ENCODE results near the gene SFXN3. TPM values are rescaled to one million over a fixed set of nuclear protein-coding genes. Genes with fewer than 3 reads are reported as not detected.
A peak's percentile ranks its signal among the peaks of the same experiment; 100 is the strongest.

SFXN3 gene, protein sequence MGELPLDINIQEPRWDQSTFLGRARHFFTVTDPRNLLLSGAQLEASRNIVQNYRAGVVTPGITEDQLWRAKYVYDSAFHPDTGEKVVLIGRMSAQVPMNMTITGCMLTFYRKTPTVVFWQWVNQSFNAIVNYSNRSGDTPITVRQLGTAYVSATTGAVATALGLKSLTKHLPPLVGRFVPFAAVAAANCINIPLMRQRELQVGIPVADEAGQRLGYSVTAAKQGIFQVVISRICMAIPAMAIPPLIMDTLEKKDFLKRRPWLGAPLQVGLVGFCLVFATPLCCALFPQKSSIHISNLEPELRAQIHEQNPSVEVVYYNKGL
- total RNA-seq (29.9 TPM), polyA plus RNA-seq (34.7 TPM)

DNA sequence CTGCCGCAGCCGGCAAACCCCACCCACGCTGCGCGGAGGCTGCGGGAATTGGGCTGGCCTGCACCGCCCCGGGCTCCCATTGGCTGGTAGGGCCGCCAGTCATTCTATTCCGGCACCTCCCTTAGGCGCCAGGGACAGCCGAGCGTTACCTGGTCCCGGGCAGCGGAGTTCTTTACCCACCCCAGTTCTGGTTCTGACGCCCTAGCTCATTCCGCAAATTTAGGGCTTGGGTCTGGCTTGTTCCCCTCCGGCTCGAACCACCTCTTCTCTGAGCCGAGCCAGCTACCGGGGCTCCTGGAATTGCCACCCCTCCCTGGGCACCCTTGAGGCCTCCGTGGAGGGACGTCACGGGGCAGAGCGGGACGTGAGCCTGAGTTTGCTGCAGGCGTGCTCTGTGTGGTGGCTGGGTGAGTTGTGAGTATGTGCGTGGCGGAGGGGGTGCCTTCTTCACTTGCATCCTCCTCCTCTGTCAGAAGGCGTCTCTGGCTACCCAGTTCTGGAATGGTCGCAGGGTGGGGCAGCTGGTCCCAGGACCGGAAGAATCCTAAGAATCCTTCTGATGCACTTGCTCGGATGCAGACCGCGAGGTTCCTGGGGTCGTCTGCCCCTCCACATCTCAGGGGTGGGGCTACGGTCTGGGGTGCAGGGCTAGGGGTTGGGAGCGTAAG is at the start of gene SFXN3, which contains the start of gene PDZD7:
SFXN3 (plus strand) TSS at position 107 of the 668 bp plus-strand sequence. CDS start 3,461 bp downstream, outside the sequence.
PDZD7 (minus strand) TSS at position 2 of the 668 bp plus-strand sequence. CDS start 910 bp downstream, outside the sequence.
- DNase-seq (ENCODE audit: extremely low spot score): peak; percentile 64
- WGBS: under 1% methylated on average over 38 of the region's 38 CpGs
- no peaks in the 10 kb centered on the region for H3K36me3 ChIP-seq (ENCODE audit: insufficient read depth)
- no peaks in the 10 kb centered on the region for H3K4me1 ChIP-seq (ENCODE audit: insufficient read depth)
- peak within 1 kb of the TSS; percentile 92 for H3K27ac ChIP-seq (ENCODE audit: low read depth)
- H3K4me3 ChIP-seq (ENCODE audit: low read depth, low read length): peak within 1 kb of the TSS; percentile 76

DNA sequence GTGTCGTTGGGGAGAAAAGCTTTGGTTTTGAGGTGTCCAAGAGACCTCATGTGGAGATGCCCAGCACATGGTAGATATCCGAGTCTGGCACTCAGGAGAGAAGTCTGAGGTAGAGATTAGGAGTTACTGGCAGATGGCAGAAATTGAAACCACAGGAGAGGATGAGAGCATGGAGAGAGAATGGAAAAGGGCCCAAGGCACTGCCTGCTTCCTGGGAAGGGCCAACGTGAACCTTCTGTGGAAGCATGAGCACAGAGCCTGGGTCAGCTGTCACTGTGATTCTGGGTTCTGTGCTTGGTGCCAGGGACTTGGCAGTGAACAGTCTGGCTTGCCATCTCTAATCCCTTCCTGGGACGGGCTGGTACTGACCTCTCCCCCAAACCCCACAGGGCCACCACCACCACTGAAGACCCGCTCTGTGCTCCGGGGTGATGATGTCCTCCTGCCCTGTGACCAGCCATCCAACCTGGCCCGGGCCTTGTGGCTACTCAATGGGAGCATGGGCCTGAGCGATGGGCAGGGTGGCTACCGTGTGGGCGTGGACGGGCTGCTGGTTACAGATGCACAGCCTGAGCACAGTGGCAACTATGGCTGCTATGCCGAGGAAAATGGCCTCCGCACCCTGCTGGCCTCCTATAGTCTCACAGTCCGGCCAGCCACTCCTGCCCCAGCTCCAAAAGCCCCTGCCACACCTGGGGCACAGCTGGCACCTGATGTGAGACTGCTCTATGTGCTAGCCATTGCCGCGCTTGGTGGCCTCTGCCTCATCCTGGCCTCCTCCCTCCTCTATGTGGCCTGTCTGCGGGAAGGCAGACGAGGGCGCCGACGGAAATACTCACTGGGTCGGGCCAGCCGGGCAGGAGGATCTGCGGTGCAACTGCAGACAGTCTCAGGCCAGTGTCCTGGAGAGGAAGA is 47.9 kb upstream of the SFXN3 start:
- no peak overlapping the region for H3K27ac ChIP-seq (ENCODE audit: low read depth)
- DNase-seq (ENCODE audit: extremely low spot score): no peak
- H3K4me3 ChIP-seq (ENCODE audit: low read depth, low read length): no peak overlapping the region
- no peaks in the 10 kb centered on the region for H3K36me3 ChIP-seq (ENCODE audit: insufficient read depth)
- H3K4me1 ChIP-seq (ENCODE audit: insufficient read depth): no peaks in the 10 kb centered on the region
- 87% methylated on average over 24 of the region's 24 CpGs for WGBS

DNA sequence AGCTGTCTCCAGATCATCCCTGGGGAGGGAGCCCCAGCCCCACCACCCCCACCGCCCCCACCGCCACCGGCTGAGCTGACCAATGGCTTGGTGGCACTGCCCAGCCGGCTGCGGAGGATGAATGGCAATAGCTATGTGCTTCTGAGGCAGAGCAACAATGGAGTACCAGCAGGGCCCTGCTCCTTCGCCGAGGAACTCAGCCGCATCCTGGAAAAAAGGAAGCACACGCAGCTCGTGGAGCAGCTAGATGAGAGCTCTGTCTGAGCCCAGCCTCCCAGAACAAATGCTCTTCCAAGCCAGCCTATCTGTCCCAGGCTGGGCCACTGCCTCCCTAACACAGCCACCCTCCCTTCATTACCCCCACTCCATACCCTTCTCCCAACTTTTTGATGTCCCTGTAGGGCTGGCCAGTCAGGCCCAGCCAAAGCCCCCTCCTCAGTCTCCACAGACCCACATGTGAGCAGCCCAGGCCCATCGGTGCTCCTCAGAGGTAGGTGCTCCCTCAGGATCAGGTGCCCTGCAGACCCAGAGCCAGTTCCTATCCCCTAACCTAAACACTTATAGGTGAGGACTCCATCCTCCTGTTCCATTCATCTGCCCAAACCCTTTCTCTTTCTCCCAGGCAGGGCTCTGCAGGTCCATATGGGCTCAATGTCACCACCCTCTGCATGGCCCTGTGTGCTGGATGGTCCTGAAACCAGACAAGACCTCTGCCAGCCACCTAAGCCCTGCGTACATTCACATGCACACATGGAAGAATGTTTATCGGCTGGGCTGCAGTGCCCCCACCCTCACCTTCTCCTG is 47.0 kb upstream of the SFXN3 start:
- H3K4me3 ChIP-seq (ENCODE audit: low read depth, low read length): no peak overlapping the region
- no peak for DNase-seq (ENCODE audit: extremely low spot score)
- no peaks in the 10 kb centered on the region for H3K4me1 ChIP-seq (ENCODE audit: insufficient read depth)
- WGBS: 82% methylated on average over 13 of the region's 13 CpGs
- no peak overlapping the region for H3K27ac ChIP-seq (ENCODE audit: low read depth)
- no peaks in the 10 kb centered on the region for H3K36me3 ChIP-seq (ENCODE audit: insufficient read depth)

DNA sequence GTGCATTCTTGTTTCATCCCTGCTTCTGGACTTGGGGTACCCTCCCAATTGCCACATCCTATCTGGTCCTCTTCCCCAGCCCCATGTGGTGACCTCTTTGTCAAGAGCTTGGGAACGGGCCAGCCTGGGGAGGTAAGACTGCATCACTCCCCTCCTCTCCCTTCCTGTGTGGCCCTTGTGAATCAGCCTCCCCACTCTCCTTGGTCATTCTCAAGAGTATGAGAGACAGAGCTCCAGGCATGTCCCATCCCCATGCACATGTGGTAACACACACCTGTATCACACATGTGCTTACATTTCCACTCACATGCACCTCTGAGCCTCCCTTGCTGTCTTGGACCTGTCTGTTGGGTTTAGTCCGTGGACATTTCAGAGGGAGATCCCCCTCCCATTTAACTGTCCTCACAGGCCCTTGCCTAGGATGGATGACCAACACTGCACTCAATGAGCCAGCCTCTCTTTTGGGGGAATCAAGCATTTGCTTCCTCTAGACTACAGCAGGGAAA is 46.3 kb upstream of the SFXN3 start:
- H3K4me3 ChIP-seq (ENCODE audit: low read depth, low read length): no peak overlapping the region
- H3K36me3 ChIP-seq (ENCODE audit: insufficient read depth): no peaks in the 10 kb centered on the region
- 70% methylated on average over 2 of the region's 2 CpGs for WGBS
- DNase-seq (ENCODE audit: extremely low spot score): no peak
- H3K4me1 ChIP-seq (ENCODE audit: insufficient read depth): no peaks in the 10 kb centered on the region
- no peak overlapping the region for H3K27ac ChIP-seq (ENCODE audit: low read depth)

DNA sequence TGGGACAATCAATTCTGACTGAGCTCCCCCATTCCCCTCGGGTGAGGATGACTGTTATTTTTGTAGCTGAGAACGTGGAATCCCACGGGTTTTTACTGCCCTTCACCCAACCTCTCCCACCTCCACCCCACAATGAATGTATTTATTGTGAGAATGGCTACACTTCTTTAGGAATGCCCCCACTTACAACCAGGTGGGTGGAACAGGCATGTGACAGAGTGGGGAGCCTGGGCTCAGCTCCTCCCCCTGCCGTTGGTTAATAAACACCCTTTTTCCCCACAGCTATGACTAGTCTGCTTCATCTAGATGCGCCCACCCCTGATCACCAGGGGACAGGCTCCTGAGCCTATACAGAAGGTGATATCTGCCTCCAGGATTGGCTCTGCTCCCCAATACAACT is 45.7 kb upstream of the SFXN3 start:
- 75% methylated on average over 5 of the region's 5 CpGs for WGBS
- Histone ChIP-seq H3K27ac (ENCODE audit: low read depth) (no peak overlapping the region), H3K36me3 (ENCODE audit: insufficient read depth) (no peaks in the 10 kb centered on the region), H3K4me1 (ENCODE audit: insufficient read depth) (no peaks in the 10 kb centered on the region), H3K4me3 (ENCODE audit: low read depth, low read length) (no peak overlapping the region)
- DNase-seq (ENCODE audit: extremely low spot score): no peak

DNA sequence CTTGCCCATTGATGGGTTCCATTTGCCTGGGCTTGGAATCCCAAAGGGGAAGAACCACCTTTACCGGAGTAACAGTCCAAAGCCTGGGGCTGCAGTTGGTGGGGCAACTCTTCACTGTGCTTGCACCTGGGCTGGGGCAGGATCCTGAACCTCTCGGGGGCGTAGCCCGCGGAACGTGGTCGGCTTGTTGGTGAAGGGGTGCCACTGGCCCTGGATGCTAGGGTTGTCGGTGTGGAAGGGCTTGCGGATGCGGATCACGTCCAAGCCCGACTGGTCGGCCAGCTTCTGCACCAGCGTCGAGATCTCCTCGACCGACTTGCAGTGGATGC is 44.4 kb upstream of the SFXN3 start:
- peak overlapping the region; percentile 79 for H3K4me3 ChIP-seq (ENCODE audit: low read depth, low read length)
- no peak for DNase-seq (ENCODE audit: extremely low spot score)
- 18% methylated on average over 17 of the region's 17 CpGs for WGBS
- H3K4me1 ChIP-seq (ENCODE audit: insufficient read depth): no peaks in the 10 kb centered on the region
- no peaks in the 10 kb centered on the region for H3K36me3 ChIP-seq (ENCODE audit: insufficient read depth)
- H3K27ac ChIP-seq (ENCODE audit: low read depth): no peak overlapping the region

DNA sequence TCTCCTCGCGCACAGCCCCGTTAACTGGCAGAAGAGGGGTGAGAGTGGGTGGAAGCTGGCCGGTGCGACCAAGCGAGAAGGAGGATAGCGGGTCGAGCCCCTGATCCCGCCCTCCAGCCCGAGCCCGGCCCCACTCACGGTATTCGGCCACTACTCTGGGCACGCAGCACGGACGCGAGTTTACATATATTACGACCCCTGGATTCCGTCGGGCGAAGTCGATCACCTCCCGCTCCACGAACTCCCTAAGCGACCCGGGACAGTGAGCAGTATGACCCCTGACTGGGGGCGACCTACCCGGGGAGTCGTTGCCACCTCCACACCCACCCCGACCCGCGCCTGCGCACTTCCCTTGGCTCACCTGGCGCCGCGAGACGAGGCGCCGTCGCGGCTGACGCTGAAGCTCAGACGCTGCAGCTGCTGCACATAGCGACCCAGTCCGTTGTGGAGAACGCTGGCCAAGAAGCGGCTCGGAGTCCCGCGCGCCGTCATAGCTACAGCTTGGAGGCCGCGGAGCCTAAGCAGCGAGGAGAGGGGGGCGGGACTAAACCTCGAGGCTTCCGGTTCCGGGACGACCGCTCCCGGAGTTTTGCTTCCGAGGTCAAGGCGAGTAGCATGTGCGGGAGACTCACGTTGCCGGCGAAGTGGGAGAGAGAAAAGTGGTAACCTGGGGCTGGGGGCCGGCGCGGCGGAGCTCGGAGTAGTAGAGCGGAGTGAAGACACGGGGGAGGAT is 43.9 kb upstream of the SFXN3 start, which contains the start of the genes MRPL43 and TWNK:
MRPL43 (minus strand) TSS at position 546 of the 733 bp plus-strand sequence; CDS start at position 492, 54 bp downstream.
TWNK (plus strand) TSS at position 592 of the 733 bp plus-strand sequence. CDS start 668 bp downstream, outside the sequence.
- Histone ChIP-seq H3K4me1 (ENCODE audit: insufficient read depth) (no peaks in the 10 kb centered on the region), H3K27ac (ENCODE audit: low read depth) (peak within 1 kb of the TSS; percentile 83), H3K36me3 (ENCODE audit: insufficient read depth) (no peaks in the 10 kb centered on the region), H3K4me3 (ENCODE audit: low read depth, low read length) (peak within 1 kb of the TSS; percentile 79)
- DNase-seq (ENCODE audit: extremely low spot score): no peak
- under 1% methylated on average over 75 of the region's 75 CpGs for WGBS

DNA sequence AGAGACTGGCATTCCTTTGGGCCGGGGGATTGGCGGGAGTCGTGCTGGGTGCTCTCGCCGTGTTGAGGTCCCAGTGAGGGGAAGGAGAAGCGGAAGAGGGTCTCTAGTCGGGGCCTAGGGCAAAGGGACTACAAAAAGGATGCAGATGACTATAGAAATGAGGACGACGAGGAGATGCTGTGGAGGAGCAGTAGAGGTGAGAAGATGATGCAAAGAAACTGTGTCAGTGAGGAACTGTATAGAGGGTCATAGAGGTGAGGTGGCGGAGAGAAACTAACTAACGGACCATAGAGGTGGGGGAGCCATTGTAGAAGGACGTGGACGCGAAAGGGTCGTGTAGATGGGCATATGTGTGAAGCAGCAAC is 43.4 kb upstream of the SFXN3 start:
- no peaks in the 10 kb centered on the region for H3K36me3 ChIP-seq (ENCODE audit: insufficient read depth)
- peak overlapping the region; percentile 79 for H3K4me3 ChIP-seq (ENCODE audit: low read depth, low read length)
- no peaks in the 10 kb centered on the region for H3K4me1 ChIP-seq (ENCODE audit: insufficient read depth)
- no peak for DNase-seq (ENCODE audit: extremely low spot score)
- 1% methylated on average over 15 of the region's 15 CpGs for WGBS
- H3K27ac ChIP-seq (ENCODE audit: low read depth): no peak overlapping the region

DNA sequence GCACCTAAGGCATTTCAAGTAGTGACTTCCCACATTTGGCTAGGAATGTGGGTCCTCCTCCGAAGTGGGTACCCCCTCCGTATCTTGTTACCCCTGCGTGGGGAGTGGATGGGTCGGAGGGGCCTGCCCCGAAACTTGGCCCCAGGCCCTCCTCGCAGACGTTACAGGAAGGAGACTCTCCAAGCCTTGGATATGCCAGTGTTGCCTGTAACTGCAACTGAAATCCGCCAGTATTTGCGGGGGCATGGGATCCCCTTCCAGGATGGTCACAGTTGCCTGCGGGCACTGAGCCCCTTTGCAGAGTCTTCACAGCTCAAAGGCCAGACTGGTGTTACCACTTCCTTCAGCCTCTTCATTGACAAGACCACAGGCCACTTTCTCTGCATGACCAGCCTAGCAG is 42.9 kb upstream of the SFXN3 start:
- no peak for DNase-seq (ENCODE audit: extremely low spot score)
- 63% methylated on average over 10 of the region's 10 CpGs for WGBS

DNA sequence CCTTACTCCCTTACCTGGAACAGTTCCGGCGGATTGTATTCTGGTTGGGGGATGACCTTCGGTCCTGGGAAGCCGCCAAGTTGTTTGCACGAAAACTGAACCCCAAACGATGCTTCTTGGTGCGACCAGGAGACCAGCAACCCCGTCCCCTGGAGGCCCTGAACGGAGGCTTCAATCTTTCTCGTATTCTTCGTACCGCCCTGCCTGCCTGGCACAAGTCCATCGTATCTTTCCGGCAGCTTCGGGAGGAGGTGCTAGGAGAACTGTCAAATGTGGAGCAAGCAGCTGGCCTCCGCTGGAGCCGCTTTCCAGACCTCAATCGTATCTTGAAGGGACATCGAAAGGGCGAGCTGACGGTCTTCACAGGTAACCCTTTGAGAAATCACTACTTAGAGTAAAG is 41.9 kb upstream of the SFXN3 start:
- Histone ChIP-seq H3K4me1 (ENCODE audit: insufficient read depth) (no peaks in the 10 kb centered on the region), H3K4me3 (ENCODE audit: low read depth, low read length) (no peak overlapping the region), H3K27ac (ENCODE audit: low read depth) (no peak overlapping the region), H3K36me3 (ENCODE audit: insufficient read depth) (no peaks in the 10 kb centered on the region)
- DNase-seq (ENCODE audit: extremely low spot score): no peak
- 87% methylated on average over 21 of the region's 21 CpGs for whole genome bisulfite sequencing

More for the DNA sequence above, 42.9 kb upstream of the SFXN3 start:
- Histone ChIP-seq H3K4me1 (ENCODE audit: insufficient read depth) (no peaks in the 10 kb centered on the region), H3K27ac (ENCODE audit: low read depth) (no peak overlapping the region), H3K4me3 (ENCODE audit: low read depth, low read length) (no peak overlapping the region), H3K36me3 (ENCODE audit: insufficient read depth) (no peaks in the 10 kb centered on the region)

DNA sequence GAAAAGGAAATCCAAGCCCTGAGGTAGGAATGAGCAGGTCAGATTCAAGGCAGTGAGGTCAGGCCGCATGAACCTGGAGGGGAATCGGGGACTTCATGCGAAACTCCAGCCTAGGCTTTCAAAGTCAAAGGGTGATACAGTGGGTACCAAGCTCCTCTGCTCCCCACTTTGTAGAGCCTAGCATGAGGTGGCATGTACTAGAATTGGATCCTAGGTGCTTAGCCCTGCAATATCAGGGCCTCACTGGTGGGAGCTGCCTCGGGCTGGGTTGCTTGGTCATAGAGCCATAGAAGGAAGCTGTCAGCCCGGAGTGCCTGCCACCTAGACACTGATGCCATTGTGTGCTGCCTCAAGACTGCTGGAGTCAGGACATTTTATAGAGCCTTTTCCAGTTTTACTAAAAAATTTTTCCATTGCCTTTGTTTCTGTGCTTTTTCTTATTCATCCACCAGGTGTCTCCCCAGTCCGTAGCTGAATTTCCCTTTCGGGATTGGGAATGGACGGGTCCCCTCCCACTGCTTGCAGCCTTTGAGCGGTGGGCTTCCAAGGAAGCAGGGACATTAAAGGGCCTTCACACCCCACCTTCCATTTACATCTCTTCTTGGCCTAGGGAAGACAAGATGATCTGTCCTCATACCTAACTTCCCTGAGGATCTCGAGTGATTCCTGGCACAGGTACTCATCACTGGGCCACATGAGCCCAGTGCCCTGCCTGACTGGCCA is 36.9 kb upstream of the SFXN3 start:
- no peaks in the 10 kb centered on the region for H3K36me3 ChIP-seq (ENCODE audit: insufficient read depth)
- WGBS: 48% methylated on average over 10 of the region's 10 CpGs
- DNase-seq (ENCODE audit: extremely low spot score): no peak
- no peaks in the 10 kb centered on the region for H3K4me1 ChIP-seq (ENCODE audit: insufficient read depth)
- no peak overlapping the region for H3K4me3 ChIP-seq (ENCODE audit: low read depth, low read length)
- no peak overlapping the region for H3K27ac ChIP-seq (ENCODE audit: low read depth)

DNA sequence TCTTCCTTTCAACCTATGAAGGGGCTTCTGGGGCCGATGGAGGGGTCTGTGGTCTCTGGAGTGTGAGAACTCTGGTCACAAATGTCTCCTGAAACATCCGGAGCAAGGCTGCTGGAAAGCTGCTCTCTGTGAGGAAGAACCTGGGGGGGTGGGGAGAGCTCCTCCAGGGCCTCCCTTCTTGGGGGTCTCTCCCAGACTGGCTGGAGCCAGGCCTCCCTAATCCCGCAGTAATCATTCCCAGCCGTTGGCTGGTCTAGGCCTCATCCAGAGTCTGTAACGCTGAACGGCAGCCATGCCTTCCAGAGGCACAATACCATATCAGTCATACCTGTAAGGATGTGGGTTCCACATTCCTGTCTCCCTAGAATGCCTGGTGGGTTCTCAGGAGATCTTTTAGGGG is 35.9 kb upstream of the SFXN3 start:
- H3K27ac ChIP-seq (ENCODE audit: low read depth): no peak overlapping the region
- 38% methylated on average over 6 of the region's 6 CpGs for WGBS
- no peaks in the 10 kb centered on the region for H3K36me3 ChIP-seq (ENCODE audit: insufficient read depth)
- no peak overlapping the region for H3K4me3 ChIP-seq (ENCODE audit: low read depth, low read length)
- H3K4me1 ChIP-seq (ENCODE audit: insufficient read depth): no peaks in the 10 kb centered on the region
- DNase-seq (ENCODE audit: extremely low spot score): no peak

Measured in urinary bladder (tissue), 4 donors.